K562 (cell line): ENCODE results near the gene SNX33. TPM values are rescaled to one million over a fixed set of nuclear protein-coding genes. Genes with fewer than 3 reads are reported as not detected.

Experiments
- BCLAF1 ChIP-seq, 2 experiments: fragments of 450-650 bp in 1 of 2; IDR thresholded peaks; 2 replicates each; pipeline ENCODE4 v1.6.1; 2011 to 2017; ENCODE audit warnings: low read depth in 2 of 2, antibody characterized with exemption in 1 of 2, borderline replicate concordance in 1 of 2, low read length in 1 of 2, mild to moderate bottlenecking in 1 of 2, mixed read lengths in 1 of 2; ENCODE audit not compliant: control insufficient read depth in 1 of 2
- CBX8 ChIP-seq: fragments of 200-600 bp; sonication (generic); IDR thresholded peaks from 2 replicates; pipeline ENCODE4 v1.6.1; 2012; ENCODE audit warnings: borderline replicate concordance, mixed run types, low read depth, mild to moderate bottlenecking, moderate library complexity, mixed read lengths, low read length, control low read depth, inconsistent platforms; ENCODE audit not compliant: poor library complexity, severe bottlenecking; ENCODE audit errors: extremely low read depth
- CREM ChIP-seq: IDR thresholded peaks from 2 replicates; pipeline ENCODE4 v1.6.1; 2014; ENCODE audit warnings: antibody characterized with exemption, low read depth
- CSDE1 ChIP-seq, 2 experiments: fragments of 450-650 bp; IDR thresholded peaks; 2 replicates each; pipeline ENCODE4 v1.6.1; 2016; ENCODE audit warnings: mild to moderate bottlenecking in 1 of 2
- DDX20 ChIP-seq: fragments of 450-650 bp; IDR thresholded peaks from 2 replicates; pipeline ENCODE4 v1.6.1; 2016; ENCODE audit warnings: missing genetic modification characterization, low read depth, mild to moderate bottlenecking, missing compliant biosample characterization, moderate library complexity
- HLTF ChIP-seq: fragments of 450-650 bp; IDR thresholded peaks from 2 replicates; pipeline ENCODE4 v1.6.1; 2016
- HNRNPUL1 ChIP-seq: fragments of 200-400 bp; formaldehyde crosslinking; IDR thresholded peaks from 2 replicates; pipeline ENCODE4 v1.6.1; 2017; ENCODE audit warnings: low read length
- LCOR ChIP-seq: sonication (generic); formaldehyde crosslinking; IDR thresholded peaks from 2 replicates; pipeline ENCODE4 v1.8.0; 2022; ENCODE audit warnings: mild to moderate bottlenecking, missing genetic modification reagents
- MTF1 ChIP-seq: fragments of 250-450 bp; sonication (Bioruptor Pico); IDR thresholded peaks from 2 replicates; pipeline ENCODE4 v1.9.0; 2021; ENCODE audit warnings: moderate library complexity, mild to moderate bottlenecking, inconsistent platforms, borderline replicate concordance
- NCOR1 ChIP-seq: fragments of 450-650 bp; IDR thresholded peaks from 2 replicates; pipeline ENCODE4 v1.6.1; 2016; ENCODE audit warnings: mild to moderate bottlenecking, moderate library complexity
- POLR2H ChIP-seq: IDR thresholded peaks from 2 replicates; pipeline ENCODE4 v1.6.1; 2016; ENCODE audit warnings: missing genetic modification characterization, low read depth, mild to moderate bottlenecking, control low read depth, missing compliant biosample characterization, moderate library complexity
- SETDB1 ChIP-seq: IDR thresholded peaks from one replicate; pipeline ENCODE4 v1.6.1; 2012; ENCODE audit warnings: low read length, control low read depth, inconsistent platforms
- SMAD4 ChIP-seq: fragments of 250-450 bp; sonication (Bioruptor Pico); conservative IDR thresholded peaks from 2 replicates; pipeline ENCODE4 v1.8.0; 2021; ENCODE audit warnings: inconsistent platforms, mild to moderate bottlenecking, moderate library complexity
- ZNF232 ChIP-seq: sonication (generic); formaldehyde crosslinking; IDR thresholded peaks from 2 replicates; pipeline ENCODE4 v1.8.0; 2022; ENCODE audit warnings: mild to moderate bottlenecking, missing genetic modification reagents
- ZNF717 ChIP-seq: fragments of 250-450 bp; sonication (Bioruptor Pico); IDR thresholded peaks from 2 replicates; pipeline ENCODE4 v1.5.0; 2021
- ZSCAN29 ChIP-seq: fragments of 450-650 bp; IDR thresholded peaks from 2 replicates; pipeline ENCODE4 v1.6.1; 2017
- ZZZ3 ChIP-seq: fragments of 450-650 bp; IDR thresholded peaks from 2 replicates; pipeline ENCODE4 v1.6.1; 2016; ENCODE audit warnings: antibody characterized with exemption, mild to moderate bottlenecking, moderate library complexity
- polyA plus RNA-seq, 8 experiments: library from polyadenylated mRNA; depleted of rRNA in 4 of 8; stranded (reverse) in 5 of 8; unstranded in 3 of 8; fragments of >200 nt; fragmentation: Nextera tagmentation in 2 of 8; fragmentation: Illumina TruSeq in 1 of 8; extraction: Ambion mirVana in 2 of 8; extraction: Trizol in 1 of 8; gene quantifications; 2 replicates each; pipeline versions ENCODE4 v1.2.1 to v1.2.3, GENCODE V29; 2011 to 2014; ENCODE audit warnings: inconsistent platforms in 1 of 8, missing spikeins in 1 of 8
- total RNA-seq, 7 experiments: library from RNA; depleted of rRNA in 6 of 7; stranded (reverse); fragments of >200 nt in 6 of 7; fragmentation: Illumina TruSeq in 2 of 7; extraction: Trizol in 2 of 7; gene quantifications; 2 replicates each; pipeline versions ENCODE4 v1.2.1 to v1.2.3, GENCODE V29; 2011 to 2021; ENCODE audit warnings: low replicate concordance in 1 of 7
- TF ChIP-seq, protein P1 (sequence below): fragments of 250-450 bp; sonication (Bioruptor Pico); IDR thresholded peaks from 2 replicates; pipeline ENCODE4 v1.5.0; 2021
- TF ChIP-seq, protein P2 (sequence below): sonication (generic); formaldehyde crosslinking; IDR thresholded peaks from 2 replicates; pipeline ENCODE4 v1.8.0; 2023; ENCODE audit warnings: missing genetic modification reagents, mild to moderate bottlenecking, borderline replicate concordance

SNX33 gene
- total and polyA plus RNA-seq, 9 of the 15 experiments (the other 6 are each of a cell fraction or from before 2014, with no cell fraction given) = 1.4 to 14.1 (median 8.2) TPM

- TF ChIP-seq, protein P1, sequence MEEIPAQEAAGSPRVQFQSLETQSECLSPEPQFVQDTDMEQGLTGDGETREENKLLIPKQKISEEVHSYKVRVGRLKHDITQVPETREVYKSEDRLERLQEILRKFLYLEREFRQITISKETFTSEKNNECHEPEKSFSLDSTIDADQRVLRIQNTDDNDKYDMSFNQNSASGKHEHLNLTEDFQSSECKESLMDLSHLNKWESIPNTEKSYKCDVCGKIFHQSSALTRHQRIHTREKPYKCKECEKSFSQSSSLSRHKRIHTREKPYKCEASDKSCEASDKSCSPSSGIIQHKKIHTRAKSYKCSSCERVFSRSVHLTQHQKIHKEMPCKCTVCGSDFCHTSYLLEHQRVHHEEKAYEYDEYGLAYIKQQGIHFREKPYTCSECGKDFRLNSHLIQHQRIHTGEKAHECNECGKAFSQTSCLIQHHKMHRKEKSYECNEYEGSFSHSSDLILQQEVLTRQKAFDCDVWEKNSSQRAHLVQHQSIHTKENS = no peak
- TF ChIP-seq LCOR (CRISPR knock-in tag) (no peak), ZNF232 (CRISPR knock-in tag) (no peak), HNRNPUL1 (no peak), CREM (peak; percentile 43; the same call in 1 of the 2 replicates), ZSCAN29 (peak; percentile 71; the same call in 1 of the 2 replicates), CBX8 (no peak), SMAD4 (no peak; the same call in 1 of the 2 replicates), DDX20 (no peak), CSDE1 (IDR thresholded peaks at IDR 0.05) (no peak), NCOR1 (no peak; the same call in 1 of the 2 replicates), ZZZ3 (no peak), HLTF (no peak), POLR2H (tag) (no peak), BCLAF1 (IDR thresholded peaks at IDR 0.05; ENCODE audit: borderline replicate concordance in 1 of 2, control insufficient read depth in 1 of 2, low read depth in 2 of 2, low read length in 1 of 2) (no peak), ZNF717 (no peak), SETDB1 (no peak), MTF1 (no peak)
- TF ChIP-seq, protein P2, sequence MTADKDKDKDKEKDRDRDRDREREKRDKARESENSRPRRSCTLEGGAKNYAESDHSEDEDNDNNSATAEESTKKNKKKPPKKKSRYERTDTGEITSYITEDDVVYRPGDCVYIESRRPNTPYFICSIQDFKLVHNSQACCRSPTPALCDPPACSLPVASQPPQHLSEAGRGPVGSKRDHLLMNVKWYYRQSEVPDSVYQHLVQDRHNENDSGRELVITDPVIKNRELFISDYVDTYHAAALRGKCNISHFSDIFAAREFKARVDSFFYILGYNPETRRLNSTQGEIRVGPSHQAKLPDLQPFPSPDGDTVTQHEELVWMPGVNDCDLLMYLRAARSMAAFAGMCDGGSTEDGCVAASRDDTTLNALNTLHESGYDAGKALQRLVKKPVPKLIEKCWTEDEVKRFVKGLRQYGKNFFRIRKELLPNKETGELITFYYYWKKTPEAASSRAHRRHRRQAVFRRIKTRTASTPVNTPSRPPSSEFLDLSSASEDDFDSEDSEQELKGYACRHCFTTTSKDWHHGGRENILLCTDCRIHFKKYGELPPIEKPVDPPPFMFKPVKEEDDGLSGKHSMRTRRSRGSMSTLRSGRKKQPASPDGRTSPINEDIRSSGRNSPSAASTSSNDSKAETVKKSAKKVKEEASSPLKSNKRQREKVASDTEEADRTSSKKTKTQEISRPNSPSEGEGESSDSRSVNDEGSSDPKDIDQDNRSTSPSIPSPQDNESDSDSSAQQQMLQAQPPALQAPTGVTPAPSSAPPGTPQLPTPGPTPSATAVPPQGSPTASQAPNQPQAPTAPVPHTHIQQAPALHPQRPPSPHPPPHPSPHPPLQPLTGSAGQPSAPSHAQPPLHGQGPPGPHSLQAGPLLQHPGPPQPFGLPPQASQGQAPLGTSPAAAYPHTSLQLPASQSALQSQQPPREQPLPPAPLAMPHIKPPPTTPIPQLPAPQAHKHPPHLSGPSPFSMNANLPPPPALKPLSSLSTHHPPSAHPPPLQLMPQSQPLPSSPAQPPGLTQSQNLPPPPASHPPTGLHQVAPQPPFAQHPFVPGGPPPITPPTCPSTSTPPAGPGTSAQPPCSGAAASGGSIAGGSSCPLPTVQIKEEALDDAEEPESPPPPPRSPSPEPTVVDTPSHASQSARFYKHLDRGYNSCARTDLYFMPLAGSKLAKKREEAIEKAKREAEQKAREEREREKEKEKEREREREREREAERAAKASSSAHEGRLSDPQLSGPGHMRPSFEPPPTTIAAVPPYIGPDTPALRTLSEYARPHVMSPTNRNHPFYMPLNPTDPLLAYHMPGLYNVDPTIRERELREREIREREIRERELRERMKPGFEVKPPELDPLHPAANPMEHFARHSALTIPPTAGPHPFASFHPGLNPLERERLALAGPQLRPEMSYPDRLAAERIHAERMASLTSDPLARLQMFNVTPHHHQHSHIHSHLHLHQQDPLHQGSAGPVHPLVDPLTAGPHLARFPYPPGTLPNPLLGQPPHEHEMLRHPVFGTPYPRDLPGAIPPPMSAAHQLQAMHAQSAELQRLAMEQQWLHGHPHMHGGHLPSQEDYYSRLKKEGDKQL (CRISPR knock-in tag) = no peak
Measured at GRCh38 chr15:75647370-75648155, at the start of gene SNX33 (continued).
